GM19351 (cell line): Measurements from ENCODE around the gene SET.
"Not testable (repeated sequence)": the region's sequence is repeated elsewhere in the genome, so short reads cannot be mapped to it uniquely, and the experiment has no call there.

Source experiments
- ATAC-seq: cut with Tn5 transposase; IDR thresholded peaks from one replicate; pipeline ENCODE4 v1.9.1; 2021; ENCODE audit warnings: mild to moderate bottlenecking, moderate library complexity; ENCODE audit not compliant: unreplicated experiment

The SET gene

GRCh38 chr9:128685636-128686489 is 3.2 kb upstream of the SET start:
- ATAC-seq = no peak

- no peak for ATAC-seq
Observed at GRCh38 chr9:128687453-128687852, 1.6 kb upstream of the SET start.

- peak; percentile 14 for ATAC-seq
Observed at GRCh38 chr9:128689293-128689774, 312 bp downstream of the SET start.

- peak; percentile 8 for ATAC-seq
Observed at GRCh38 chr9:128689820-128690683, 1.0 kb downstream of the SET start.

GRCh38 chr9:128690684-128691034 is 1.6 kb downstream of the SET start:
- no peak for ATAC-seq

GRCh38 chr9:128693738-128694137 is 4.7 kb downstream of the SET start:
- ATAC-seq = not testable (repeated sequence)

- ATAC-seq = no peak
Observed at GRCh38 chr9:128694344-128694743, 5.3 kb downstream of the SET start.

- no peak for ATAC-seq
Observed at GRCh38 chr9:128696923-128697707, 8.1 kb downstream of the SET start.

- ATAC-seq = not testable (repeated sequence)
Observed at GRCh38 chr9:128699096-128699795, 10.2 kb downstream of the SET start.

- ATAC-seq = no peak
Observed at GRCh38 chr9:128701227-128701854, 12.3 kb downstream of the SET start.

- peak; percentile 78 for ATAC-seq
Observed at GRCh38 chr9:128702445-128702948, 13.5 kb downstream of the SET start, which contains the start of gene PKN3. TSS of gene PKN3 (plus strand) at chr9:128702503. CDS start at chr9:128702916, 413 bp downstream.

GRCh38 chr9:128702949-128703615 is 14.1 kb downstream of the SET start:
- peak; percentile 32 for ATAC-seq

- no peak for ATAC-seq
Observed at GRCh38 chr9:128703616-128704355, 14.8 kb downstream of the SET start.

- no peak for ATAC-seq
Observed at GRCh38 chr9:128704356-128704670, 15.3 kb downstream of the SET start.

- no peak for ATAC-seq
Observed at GRCh38 chr9:128705051-128705965, 16.3 kb downstream of the SET start.

GRCh38 chr9:128706045-128706444 is 17.0 kb downstream of the SET start:
- no peak for ATAC-seq

GRCh38 chr9:128706671-128707381 is 17.8 kb downstream of the SET start:
- ATAC-seq = no peak
